NB4 (cell line): ENCODE data around the gene CDK5.

Experiments
- CTCF ChIP-seq: IDR thresholded peaks from one replicate; pipeline ENCODE4 v1.5.1; 2012; ENCODE audit warnings: low read depth, low read length
- MAX ChIP-seq: IDR thresholded peaks from 2 replicates; pipeline ENCODE4 v1.6.1; 2011; ENCODE audit warnings: low read depth, low read length
- MYC ChIP-seq: IDR thresholded peaks from 2 replicates; pipeline ENCODE4 v1.6.1; 2011; ENCODE audit warnings: low read depth, low read length
- POLR2A ChIP-seq: IDR thresholded peaks from 2 replicates; pipeline ENCODE4 v1.6.1; 2011; ENCODE audit warnings: mild to moderate bottlenecking; ENCODE audit not compliant: insufficient read length; ENCODE audit errors: extremely low read depth

GRCh38 chr7:151088019-151088855 is 30.5 kb upstream of the CDK5 start:
- TF ChIP-seq CTCF (no peak), POLR2A (no peak), MYC (no peak), MAX (no peak; the same call in 1 of the 2 replicates)
